Inflammatory macrophage treated with lipopolysaccharide for 4 hours (primary cell): Measurements from ENCODE around the gene NTNG1.

Experiments used
- DNase-seq: peaks from one replicate; pipeline ENCODE4 v3.0.0-alpha.2; 2020

NTNG1 gene

GRCh38 chr1:107525961-107526360, 385.1 kb downstream of the NTNG1 start:
- DNase-seq, result no peak

- DNase-seq, result no peak
Measured at GRCh38 chr1:107526524-107527198, 385.8 kb downstream of the NTNG1 start.

- DNase-seq, result peak; percentile 36
Measured at GRCh38 chr1:107529511-107530149, 388.8 kb downstream of the NTNG1 start.

GRCh38 chr1:107530543-107530942, 389.7 kb downstream of the NTNG1 start:
- no peak for DNase-seq

GRCh38 chr1:107531065-107531908, 390.4 kb downstream of the NTNG1 start:
- no peak for DNase-seq

- DNase-seq, result no peak
Measured at GRCh38 chr1:107532318-107532717, 391.5 kb downstream of the NTNG1 start.
